Measurements from ENCODE around the gene NPR2.
A peak's percentile ranks its signal among the peaks of the same experiment; 100 is the strongest.

The NPR2 gene

DNA sequence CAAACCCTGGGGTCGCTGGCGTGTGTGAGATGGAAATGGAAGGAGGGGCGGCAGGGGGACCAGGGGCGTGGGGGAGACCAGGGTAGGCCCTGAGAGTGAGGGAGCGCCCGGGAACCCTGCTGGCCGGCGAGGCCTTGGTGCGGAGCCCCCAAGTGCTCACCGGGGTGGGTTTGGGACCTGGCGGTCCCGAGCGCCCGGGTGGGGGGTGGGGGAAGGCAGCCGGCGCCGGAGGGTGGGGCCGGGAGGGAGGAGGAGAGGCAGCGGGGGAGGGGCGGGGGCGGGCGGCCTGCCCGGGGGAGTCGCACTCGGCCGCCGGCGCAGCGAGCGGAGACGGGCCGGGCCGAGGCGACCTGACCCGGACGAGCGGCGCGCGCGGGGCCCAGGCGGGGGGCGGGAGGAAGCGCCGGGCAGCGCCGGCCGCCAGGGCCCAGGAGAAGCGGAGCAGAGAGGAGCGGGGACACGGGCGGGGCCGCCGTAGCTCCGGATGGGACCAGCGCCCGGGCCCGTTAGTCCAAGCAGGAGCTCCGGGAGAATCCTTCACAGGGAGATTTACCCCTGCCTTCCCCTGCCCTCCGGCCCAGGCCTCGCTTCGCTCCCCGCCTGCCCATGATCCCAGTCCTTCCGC, at the start of gene NPR2:
Gene NPR2 (plus strand): TSS at position 295 of the 625 bp plus-strand sequence. CDS start 818 bp downstream, outside the sequence.
- no peak for DNase-seq

DNA sequence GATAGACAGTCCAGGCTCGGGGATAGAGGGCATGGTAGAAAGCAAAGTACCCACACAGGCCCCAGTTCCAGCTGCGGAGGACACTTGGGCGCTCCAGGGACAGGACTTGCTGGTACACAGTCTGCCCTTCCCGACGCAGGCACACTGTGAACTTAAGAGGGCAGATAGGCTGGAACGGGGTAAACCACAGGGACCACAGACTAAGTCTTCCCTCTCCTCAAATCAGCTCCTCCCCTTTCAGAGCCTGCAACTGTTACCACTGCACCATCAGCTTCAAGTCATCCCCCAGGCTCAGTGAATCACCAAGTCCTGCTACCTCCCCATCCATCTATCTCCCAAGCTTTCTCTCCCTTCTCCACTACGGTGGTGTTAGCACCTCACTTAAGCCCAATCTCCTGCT, 49.7 kb upstream of the NPR2 start:
- no peak for DNase-seq

DNA sequence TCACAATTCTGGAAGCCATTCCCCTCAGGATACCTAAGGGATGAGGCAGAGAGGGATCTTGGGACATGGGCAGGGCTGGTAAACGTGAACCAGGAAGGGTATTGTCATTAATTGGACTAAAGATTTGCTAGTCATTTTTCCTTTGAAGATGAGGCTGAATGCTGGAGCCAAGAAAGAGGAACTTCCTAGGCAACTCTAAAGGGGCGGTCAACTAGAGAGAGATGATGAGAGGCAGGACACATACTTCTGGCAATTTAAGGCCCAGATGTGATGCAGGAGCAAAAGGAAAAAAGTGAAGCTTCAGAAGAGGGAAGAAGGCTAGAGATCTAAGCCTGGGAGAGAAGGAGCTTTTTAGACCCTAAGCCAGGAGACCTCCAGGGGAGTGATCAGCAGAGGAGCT, 47.9 kb upstream of the NPR2 start:
- DNase-seq: no peak

DNA sequence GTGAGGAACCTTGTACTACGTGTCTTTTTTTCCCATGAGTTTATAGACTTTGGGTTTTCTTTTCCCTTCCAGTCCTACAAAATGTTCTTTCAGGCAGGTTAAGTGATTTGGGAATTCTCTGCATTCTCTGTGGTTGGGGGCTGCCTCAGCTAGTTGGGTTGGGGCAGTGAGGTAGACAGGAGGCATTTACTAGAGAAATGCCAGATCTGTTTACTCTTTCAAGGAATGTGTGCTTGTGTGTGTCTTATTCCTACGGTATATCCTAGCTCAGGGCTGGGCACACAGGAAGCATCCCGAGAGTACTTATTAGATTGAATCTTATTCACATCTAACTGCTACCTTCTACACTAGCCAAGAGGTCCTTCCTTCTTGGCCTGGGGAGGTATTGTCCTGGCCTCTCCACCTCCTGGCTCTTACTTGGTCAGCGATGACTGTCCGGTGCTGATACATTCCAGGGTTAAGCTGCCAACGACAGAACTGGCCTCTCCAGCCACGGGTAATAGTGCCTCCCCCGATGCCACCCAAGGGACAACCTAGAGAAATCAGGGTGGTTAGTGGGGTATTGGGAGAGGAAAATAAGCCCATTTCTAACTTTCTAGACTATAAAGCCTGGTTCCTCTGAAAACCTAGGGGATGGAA, 47.4 kb upstream of the NPR2 start:
- DNase-seq: no peak

DNA sequence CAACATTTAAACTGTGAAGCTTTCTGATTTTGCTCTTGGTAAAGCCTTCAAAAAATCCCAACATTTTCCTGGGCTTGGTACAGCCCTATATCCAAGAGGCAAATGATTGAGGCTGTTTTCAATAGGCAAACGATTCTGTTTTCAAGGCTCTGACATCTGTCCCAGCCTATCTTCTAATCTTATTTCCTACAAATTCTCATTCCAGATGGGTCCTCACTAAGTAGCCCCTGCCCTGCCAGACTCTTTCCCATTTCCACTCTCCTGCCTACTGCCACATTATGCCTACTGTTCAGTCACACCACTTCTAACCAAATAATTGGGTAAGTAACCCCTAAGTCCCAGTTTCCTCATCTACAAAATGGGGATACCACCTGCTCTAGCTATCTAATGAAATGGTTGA, 45.8 kb upstream of the NPR2 start:
- no peak for DNase-seq

DNA sequence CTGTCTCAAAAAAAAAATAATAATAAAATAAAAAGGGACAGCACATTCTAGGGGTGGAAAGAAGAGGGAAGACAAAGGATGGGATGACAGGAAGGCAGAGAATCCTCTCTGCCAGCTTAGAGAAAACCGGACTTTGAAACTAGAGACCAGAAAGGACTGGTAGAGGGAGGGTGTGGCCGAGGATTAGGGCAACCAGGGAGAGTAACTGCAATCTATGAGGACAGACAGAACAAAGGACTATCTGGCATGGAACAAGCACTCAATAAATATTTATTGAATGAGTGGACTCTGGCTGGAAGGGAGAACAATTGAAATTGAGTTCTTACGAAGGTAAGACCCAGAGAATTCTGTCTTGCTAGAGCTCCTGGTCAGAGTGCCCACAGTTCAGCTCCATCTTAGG, 44.8 kb upstream of the NPR2 start:
- no peak for DNase-seq

DNA sequence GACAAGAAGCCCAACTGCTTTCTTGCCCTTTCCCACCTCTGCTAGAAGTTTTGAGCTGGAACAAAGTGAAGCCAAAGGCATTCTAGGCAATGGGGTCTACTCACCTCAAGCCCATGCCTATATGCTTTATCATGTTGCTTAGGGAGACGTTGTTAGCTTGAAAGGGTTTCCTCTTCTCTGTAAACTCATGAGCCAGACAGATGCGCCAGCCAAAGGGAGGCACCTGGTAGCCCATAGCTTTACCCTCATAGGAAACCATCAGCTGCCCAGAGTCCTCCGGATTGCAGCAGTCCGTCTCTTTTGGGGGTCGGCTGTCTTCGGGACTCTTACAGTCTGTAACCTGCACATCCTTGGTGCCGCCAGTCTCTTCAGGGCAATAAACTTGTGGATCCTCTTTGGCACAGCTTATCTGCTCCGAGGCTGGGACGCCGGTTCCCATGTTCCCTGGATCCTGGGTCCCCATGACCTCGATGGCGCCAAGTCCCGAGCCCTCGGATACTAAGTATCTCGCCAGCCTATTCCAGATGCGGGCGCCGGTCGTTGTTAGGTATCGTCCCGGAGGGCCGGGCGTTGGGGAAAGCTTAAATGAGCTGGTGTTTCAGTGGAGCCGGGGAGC, 43.0 kb upstream of the NPR2 start:
- peak; percentile 16 for DNase-seq

DNA sequence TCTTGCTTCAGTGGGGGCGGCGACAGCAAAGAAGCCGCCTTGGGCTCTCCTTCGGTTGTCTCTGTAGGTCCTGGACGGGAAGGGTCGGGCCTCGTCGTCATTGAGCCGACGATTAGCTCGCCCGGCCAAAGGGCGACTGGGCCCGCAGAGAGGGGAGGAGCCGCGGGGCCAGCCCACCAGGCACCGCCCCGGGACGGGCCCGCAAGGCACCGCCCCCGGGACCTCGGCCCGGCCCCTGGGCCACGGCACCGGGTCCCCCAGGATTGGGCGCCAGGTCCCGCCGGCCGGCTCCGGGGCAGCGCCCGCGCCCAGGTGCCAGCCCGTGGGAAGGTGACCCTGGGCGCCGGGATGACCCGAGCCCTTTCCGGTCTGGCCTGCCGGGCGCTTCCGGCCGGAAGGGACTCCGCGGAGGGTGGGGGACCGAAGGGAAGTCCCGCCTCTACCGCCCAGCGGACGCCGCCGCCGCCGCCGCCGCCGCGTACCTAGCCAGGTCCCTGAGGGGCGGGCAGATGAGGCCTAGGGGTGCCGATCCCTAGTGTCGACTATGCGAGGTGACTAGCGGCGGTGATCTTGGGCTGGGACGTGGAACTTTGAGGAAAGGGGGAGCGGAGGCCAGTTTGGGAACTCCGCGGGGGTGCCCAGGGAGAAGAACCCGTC, 42.4 kb upstream of the NPR2 start, which contains the start of the genes GBA2 and RGP1:
Gene GBA2 (minus strand): TSS at position 371 of the 657 bp plus-strand sequence. CDS start 524 bp downstream, outside the sequence.
Gene RGP1 (plus strand): TSS at position 430 of the 657 bp plus-strand sequence. CDS start 469 bp downstream, outside the sequence.
- peak; percentile 63 for DNase-seq

DNA sequence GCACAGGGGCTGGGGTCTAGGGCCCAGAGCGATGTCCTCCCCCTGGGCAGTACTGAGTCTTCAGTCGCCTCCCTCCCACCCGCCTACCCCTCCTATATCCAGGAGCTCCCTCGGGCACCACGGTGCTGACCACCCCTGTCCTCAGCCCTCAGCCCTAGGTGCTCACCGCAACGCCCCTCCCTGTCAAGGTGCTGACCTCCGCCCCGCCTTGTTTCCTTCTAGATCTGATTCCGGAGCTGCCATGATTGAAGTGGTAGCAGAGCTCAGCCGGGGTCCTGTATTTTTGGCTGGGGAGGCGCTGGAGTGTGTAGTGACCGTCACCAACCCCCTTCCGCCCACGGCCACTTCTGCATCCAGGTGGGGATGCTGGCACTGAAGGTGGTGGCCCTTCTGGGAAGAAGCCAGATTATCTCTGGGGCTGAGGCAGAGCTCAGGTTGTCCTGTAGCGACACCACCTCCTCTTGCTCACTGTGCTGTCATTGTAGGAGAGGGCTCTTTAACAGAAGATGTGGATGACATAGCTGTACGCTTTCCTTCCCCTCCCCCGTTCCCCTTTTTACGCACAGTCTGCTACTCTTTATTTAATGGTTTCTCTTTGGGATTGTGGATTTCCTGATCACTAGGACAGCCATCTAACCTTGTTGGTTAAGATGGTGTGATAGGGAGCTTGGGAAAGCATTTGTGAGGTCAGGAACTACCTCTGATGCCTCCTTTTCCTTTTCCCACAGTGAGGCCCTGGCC, 41.7 kb upstream of the NPR2 start:
- DNase-seq: peak; percentile 26

DNA sequence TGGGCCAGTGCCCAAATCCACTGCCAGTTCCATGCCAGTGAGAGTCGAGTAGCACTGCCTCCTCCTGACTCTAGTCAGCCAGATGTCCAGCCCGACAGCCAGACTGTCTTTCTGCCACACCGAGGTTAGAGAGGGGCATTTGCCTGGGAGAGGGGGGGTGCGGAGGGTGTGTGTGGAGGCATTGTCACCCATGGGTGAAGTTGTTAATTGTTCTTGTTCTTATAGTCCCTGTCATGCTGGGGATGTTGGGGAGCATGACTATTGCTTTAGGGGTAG, 41.2 kb upstream of the NPR2 start:
- DNase-seq: no peak

DNA sequence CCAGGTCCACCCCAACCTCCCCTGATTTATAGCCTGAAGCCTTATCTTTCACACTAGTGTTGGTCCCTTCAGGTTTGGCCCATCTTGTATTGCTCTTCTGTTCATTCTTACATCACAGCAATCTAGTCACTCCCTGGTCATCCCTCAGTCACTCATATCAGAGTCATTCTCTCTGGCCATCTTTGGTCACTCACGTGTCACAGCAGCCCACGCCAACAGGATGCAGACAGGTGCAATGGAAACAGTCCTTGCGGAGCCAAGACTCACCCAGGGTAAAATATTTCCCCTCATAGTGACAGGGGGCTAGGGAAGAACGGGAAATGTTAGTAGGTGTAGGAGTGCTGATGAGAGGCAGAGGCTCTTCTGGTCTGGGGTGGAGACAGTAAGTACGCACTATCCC, 37.9 kb upstream of the NPR2 start:
- DNase-seq: no peak

DNA sequence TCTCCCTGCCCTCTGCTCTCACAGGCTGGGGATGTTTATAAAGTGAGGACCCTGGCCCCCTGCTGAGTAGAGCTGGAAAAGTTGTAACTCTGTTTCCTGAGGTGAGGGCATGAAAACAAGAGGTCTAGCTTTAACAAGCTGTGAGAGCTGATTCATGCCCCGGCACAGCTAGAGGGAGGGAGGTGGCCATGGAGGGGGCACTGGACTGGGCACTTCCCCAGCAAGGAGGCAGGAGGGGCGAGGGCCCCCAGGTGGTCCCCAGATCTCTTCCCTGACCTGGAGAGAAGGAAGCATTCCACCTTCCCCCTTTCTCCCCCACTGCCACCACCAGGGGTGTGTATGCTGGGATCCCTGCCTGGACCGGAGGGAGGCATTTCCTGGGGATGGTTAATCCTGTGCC, 37.1 kb upstream of the NPR2 start, which contains the start of gene MSMP:
Gene MSMP (minus strand): TSS at position 13 of the 400 bp plus-strand sequence. CDS start 147 bp downstream, outside the sequence.
- DNase-seq: no peak

DNA sequence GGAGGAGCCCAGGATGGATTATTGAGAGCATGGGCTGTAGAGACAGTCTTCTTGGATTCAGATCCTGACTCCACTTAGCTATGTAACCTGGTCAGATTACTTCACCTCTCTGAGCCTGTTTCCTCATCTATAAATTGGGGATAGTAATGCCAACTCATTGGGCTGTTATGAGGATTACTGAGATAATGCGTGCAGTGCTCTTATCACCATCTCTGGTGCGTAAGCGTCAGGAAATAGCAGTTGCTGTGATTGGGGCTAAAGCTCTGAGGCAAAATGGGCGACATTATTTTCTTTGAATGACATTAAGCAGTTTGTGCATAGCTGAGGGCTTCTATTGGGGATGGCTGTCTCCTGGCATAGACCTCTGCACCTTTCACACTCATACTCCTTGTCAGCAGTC, 36.3 kb upstream of the NPR2 start:
- no peak for DNase-seq

DNA sequence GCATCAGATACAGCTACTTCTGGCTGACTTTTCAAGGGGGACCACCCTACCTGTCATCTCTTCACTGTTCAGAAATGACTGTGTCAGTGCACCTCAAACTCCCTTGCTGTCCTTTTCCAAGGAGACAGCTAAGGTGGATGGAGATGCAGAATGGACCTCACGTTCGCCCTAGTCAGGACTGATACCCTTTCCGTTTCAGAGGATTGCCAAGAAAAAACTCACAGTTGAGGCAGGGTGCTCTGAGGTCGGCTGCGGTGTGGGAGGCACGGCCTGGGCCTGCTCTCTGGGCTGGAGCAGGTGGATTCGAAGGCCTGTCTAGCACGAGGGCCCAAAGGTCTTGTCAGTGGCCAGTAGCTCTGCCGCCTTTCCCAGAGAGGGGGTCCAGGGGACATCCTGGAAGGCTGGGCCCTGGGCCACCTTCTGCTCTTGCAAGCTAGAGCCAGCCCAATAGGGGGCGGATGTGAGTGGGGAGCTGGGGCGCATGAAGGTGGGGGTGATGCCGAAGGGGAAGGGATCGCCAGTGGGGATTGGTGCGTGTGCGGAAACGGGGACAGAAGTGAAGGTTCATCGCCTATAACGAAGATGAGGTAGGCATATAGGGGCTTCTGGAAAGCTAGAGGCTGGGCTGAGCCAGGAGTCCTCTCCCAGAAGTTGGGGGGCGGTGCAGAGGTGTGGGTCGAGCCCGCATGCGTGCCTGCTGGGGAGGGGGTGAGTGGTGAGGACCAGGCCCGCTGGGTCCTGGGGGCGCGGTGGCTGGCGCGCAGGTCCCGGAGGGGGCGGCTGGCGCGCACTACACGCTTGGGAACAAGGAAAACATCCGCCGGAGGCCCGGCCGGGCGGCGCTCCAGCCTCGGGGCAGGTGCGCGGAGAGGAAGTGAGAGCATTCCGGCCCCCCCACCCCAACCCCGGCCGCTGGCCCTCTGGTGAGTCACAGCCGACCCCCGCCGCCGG, 34.8 kb upstream of the NPR2 start:
- peak; percentile 82 for DNase-seq

DNA sequence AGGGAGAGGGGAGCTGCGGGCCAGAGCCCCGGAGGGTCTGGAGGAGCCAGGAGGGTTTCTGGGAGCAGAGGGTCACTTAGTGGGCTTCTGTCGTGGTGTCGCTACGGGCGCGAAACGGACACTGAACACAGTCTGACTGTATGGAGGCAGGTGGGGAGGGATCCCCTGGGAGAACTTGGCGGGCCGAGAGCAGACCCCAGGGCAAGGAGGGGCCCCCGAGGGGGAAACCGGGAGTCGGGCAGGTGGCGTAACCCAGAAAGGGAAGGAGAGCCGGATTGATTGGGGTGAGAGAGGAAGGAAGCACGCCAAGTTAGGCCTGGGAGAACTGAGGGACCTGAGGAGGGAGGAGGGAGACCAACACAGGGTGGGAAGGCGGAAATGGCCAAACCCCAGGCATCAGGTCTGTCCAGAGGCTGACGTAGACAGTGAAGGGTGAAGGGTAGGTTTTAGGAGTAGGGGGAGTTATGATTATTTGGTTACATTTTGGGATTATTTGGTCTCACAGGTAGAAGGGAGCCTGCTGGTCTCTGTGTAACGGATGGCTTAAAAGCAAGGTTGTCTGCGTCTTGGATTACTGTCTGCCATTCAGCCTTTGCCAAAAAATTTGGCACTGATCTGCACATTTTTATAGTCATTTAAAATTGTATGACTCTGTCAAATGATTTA, 34.0 kb upstream of the NPR2 start:
- peak; percentile 25 for DNase-seq

DNA sequence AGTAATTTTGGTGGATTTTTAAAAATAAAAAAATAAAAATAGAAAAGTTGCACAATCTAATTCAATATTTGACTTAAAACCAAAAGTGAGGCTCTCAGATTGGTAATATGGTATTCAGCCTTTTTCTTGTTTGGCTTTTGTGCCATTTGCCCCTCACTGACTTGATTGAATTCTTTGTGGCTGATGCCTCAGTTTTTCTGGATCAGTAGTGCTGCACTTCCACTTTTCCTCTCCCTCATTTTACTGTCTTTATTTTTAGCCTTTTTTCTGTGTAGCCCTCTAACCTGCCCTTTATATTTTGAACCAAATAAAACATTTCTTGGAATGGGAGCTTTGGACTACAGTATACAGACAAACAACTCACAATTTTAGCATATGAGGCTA, 33.5 kb upstream of the NPR2 start:
- no peak for DNase-seq

DNA sequence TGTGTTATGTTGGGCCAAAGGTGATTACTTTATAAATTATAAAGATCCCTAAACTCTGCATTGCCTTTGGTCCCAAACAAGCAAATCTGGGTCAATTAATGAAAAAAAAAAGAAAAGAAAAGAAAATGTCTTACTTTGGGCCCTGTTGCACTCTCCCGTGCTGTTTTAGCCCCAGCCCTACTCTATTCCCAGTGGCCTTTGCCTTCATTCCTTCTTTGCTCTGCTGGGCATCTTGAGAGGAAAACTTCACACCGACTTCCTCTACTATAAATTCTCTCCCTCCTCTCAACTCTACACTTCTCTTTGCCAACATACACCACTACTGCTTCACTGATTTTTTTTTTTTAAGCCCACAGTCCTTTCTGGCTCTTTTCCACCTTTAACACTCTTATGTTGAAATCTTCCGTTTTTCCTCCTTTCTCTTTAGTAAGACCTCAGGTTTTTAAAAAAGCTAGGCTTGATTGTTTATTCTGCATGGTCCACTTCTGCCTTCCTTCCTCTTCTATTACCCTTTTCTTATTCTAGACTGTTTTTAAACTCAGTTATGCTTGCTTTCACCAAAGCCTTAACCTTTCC, 32.8 kb upstream of the NPR2 start:
- no peak for DNase-seq

DNA sequence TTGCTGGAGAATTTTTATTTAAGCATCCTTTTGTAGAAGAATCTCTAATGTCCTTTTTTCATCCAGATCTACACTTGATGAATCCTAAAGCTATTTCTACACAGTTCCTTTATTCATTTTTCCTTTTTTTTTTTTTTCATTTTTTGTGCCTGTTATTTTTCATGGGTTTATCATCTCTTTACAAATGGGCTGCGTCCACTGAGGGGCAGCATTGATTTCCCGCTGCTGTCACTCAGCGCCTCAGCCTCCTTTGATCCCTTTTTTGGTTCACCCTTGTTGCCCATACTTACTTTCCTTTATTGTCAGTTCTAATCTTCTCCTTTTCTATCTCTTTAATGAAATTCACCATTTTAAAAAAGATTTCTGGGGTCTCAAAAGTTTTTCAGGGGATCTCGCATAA, 31.6 kb upstream of the NPR2 start:
- no peak for DNase-seq

DNA sequence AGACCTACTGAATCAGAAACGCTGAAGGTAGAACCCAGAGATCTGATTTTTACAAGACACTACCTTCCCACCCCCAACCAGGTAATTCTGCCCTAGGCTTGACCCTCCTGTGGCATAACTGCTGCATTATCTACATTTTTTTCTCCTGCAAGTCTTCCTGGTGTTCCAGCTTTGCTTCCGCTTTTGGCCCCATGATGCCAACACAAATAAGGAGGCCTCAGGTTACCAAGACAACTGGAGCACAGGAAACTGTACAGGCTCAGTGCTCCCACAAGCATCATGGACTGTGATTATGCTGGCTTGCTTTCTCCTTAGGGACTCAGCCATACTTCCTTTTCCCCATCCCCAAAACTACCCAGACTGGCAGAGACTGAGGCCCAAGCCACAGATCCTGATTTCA, 30.7 kb upstream of the NPR2 start:
- DNase-seq: no peak

DNA sequence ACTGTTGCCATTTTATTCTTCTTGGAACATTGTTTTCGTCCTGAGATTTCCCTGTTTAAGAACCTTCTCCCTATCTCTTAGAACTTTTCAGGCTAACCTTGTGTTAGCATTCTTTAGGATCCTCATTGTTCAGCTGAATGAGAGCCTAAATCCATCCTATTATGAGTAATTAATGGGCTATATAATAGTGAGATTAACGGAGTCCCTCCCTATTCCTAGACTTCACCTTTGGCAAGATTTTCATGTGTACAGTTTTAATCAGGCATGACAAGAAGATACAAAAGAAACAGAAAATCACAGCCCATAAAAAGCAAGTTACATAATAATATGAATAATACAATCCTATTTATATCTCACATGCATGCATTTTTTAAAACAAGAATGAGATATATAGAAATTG, 28.2 kb upstream of the NPR2 start:
- DNase-seq: no peak

DNA sequence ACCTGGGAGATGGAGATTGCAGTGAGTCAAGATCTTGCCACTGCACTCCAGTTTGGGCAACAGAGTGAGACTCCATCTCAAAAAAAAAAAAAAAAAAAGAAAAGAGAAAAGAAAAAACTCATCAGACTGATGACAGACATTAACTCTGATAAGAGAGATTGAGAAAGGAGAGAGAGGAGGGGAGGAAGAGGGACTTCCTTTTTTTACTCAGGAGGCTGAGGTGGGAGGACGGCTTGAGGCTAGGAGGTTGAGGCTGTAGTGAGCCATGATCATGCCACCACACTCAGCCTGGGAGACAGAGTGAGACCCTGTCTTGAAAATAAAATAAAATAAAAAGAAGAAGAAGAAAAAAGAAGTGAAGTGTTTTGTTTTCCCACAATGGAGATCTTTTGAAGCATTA, 27.6 kb upstream of the NPR2 start:
- DNase-seq: no peak

Data from stimulated activated CD4-positive, alpha-beta T cell treated with anti-CD3 and anti-CD28 coated beads, Interleukin-1b, Interleukin-23, amount 100 ng/mL, for 48 hours (primary cell).